GM19328 (cell line): ENCODE results near the gene THEMIS2.

ENCODE experiments used
- ATAC-seq: cut with Tn5 transposase; IDR thresholded peaks from one replicate; pipeline ENCODE4 v1.9.1; 2021; ENCODE audit warnings: mild to moderate bottlenecking, moderate library complexity; ENCODE audit not compliant: unreplicated experiment

THEMIS2 gene

GRCh38 chr1:27885114-27885528, 12.8 kb downstream of the THEMIS2 start:
- ATAC-seq = no peak

- ATAC-seq = no peak
Observed at GRCh38 chr1:27885621-27886352, 13.4 kb downstream of the THEMIS2 start.

GRCh38 chr1:27886353-27886679, 14.0 kb downstream of the THEMIS2 start:
- no peak for ATAC-seq

GRCh38 chr1:27886744-27887143, 14.4 kb downstream of the THEMIS2 start:
- no peak for ATAC-seq

GRCh38 chr1:27887215-27888021, 15.1 kb downstream of the THEMIS2 start:
- ATAC-seq = no peak

GRCh38 chr1:27889506-27889905, 17.2 kb downstream of the THEMIS2 start:
- no peak for ATAC-seq

- ATAC-seq = no peak
Observed at GRCh38 chr1:27891196-27891889, 19.0 kb downstream of the THEMIS2 start.

- ATAC-seq = no peak
Observed at GRCh38 chr1:27894521-27894920, 22.2 kb downstream of the THEMIS2 start.

- no peak for ATAC-seq
Observed at GRCh38 chr1:27906759-27907158, 34.4 kb downstream of the THEMIS2 start.

GRCh38 chr1:27912429-27912828, 40.1 kb downstream of the THEMIS2 start:
- no peak for ATAC-seq

- ATAC-seq = no peak
Observed at GRCh38 chr1:27915082-27915575, 42.8 kb downstream of the THEMIS2 start.

- no peak for ATAC-seq
Observed at GRCh38 chr1:27922272-27922671, 49.9 kb downstream of the THEMIS2 start.

GRCh38 chr1:27928216-27928954, 56.0 kb downstream of the THEMIS2 start:
- no peak for ATAC-seq

- ATAC-seq = no peak
Observed at GRCh38 chr1:27931184-27931583, 58.8 kb downstream of the THEMIS2 start.

- no peak for ATAC-seq
Observed at GRCh38 chr1:27931759-27932158, 59.4 kb downstream of the THEMIS2 start.

- no peak for ATAC-seq
Observed at GRCh38 chr1:27934818-27935549, 62.6 kb downstream of the THEMIS2 start, which contains the start of gene SMPDL3B. Gene SMPDL3B, plus strand, starts transcription at chr1:27935000. Its CDS starts 184 bp downstream, at chr1:27935184.

- ATAC-seq = no peak
Observed at GRCh38 chr1:27935721-27936120, 63.4 kb downstream of the THEMIS2 start.
